Activated T-cell treated with anti-CD3 and anti-CD28 coated beads for 24 hours (primary cell): Measurements from ENCODE around the gene LILRA6.
A peak's percentile ranks its signal among the peaks of the same experiment; 100 is the strongest.

Experiments
- DNase-seq: peaks from one replicate; pipeline ENCODE4 v3.0.0-alpha.2; 2020; ENCODE audit warnings: low read depth

The LILRA6 gene

GRCh38 chr19:54188215-54188871 lies 54.2 kb downstream of the LILRA6 start:
- DNase-seq, result peak; percentile 51

GRCh38 chr19:54186934-54187381 lies 55.6 kb downstream of the LILRA6 start:
- DNase-seq, result no peak
